Stimulated activated CD8-positive, alpha-beta memory T cell treated with anti-CD3 and anti-CD28 coated beads, Interleukin-7, amount 100 ng/mL, for 1 hour (primary cell): Measurements from ENCODE around the gene RAD23A.
A peak's percentile ranks its signal among the peaks of the same experiment; 100 is the strongest.

ENCODE experiments used
- DNase-seq, 2 donors: peaks; one replicate each; pipeline ENCODE4 v3.0.0-alpha.2; 2020; ENCODE audit warnings: low read depth in 2 of 2

Gene RAD23A

DNA sequence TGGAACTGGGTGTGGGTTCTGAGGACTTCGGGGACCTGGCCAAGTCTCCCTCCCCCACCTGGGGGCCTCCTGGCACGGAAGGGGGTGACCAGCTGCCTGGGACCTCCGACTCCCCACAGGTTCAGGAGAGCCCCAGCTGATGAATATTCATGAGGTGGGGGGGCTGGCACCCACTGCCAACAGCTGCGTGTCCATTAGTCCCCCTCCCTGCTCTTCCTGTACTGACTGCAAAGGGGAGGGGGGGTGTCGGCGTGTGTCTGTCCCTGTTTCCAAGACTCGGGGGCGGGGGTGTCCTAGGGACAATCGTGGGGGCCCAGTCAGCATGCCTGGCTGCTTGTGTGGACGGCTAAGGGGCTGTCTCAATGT is 39.0 kb downstream of the RAD23A start:
- DNase-seq, result no peak

DNA sequence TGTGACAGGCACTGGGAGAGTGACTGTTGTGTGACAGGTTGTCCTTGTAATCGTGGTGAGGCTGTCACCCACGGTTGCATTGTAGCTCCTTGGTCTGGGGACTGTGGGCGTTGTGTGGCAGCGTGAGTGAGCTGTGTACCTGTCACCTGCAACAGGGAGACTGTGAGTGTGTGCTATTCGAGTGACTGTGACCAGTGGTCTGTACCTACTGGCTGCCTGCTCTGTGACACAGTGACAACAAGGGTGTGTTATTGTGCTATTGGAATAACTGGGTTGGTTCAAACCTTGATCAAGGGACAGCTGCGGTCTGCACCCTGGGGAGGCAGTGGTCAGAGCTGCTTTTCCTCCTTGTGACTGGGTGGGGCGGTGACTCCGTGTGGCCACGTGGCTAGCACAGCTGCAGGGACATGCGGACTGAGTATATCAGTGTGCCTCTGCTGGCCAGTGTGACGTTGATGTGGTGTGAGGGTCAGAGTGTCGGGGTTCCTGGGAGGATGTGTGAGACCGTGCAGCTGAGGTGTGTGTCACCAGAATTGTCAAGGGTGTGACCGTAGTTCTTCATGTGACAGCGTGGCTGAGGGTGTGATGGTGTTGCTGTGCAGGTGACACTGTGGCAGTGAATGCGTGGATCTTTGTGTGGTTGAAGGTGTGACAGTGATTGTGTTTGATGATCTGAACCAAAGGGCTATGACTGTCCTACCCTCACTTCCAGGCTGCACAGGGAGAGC is 39.6 kb downstream of the RAD23A start:
- peak in 1 of 2 donors; percentile 20 for DNase-seq

DNA sequence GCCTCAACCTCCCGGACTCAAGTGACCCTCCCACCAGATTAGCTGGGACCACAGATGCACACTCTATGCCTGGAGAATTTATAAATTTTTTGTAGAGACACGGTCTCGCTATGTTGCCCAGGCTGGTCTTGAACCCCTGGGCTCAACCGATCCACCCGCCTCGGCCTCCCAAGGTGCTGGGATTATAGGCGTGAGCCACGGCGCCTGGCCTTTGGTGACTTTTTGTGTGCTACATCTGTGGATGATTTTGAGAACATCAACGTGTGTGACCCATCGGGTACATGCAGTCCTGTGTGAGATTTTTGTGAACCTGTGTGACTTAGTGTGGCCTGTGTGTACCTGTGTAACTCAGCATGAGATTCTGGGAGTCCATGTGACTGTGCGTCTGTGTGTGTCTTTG is 41.1 kb downstream of the RAD23A start:
- DNase-seq, result no peak

DNA sequence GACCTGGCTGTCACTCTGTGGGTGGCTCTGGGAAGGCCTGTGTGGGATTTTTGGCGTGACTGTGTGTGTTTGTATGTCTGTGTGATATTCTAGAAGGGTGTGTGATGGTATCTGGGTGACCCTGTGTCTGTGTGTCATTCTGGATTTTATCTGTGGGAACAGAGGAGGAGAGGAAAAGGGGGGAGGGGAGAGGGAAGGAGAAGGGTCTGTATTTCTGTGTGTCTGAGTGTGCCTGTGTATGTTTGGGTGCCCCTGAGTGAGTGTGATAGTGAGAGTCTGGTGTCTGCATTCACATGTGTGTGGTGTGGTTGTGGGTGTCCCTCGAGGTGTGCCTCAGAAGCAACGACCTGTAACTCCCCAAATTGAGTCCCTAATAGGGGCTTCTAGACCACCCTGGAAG is 41.5 kb downstream of the RAD23A start:
- no peak for DNase-seq

DNA sequence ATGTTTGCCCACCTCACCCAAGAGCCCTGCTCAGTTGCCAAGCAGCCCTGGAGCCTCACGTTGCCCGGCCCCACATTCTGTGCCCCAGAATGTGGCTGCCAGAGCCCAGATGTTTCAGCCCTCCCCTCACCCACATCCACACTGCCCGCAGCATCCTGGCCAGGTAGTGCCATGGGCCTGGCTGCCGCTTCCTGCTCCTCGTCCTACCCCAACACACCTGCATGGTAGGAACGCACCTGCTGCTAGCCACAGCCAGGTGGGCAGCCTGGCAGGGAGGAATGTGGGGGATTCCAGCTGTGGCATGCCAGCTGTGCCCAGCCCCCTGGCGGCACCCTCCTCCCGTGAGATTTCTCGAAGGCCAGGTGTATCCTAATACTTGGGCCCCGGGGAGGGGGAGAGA is 42.1 kb downstream of the RAD23A start:
- DNase-seq, result no peak

DNA sequence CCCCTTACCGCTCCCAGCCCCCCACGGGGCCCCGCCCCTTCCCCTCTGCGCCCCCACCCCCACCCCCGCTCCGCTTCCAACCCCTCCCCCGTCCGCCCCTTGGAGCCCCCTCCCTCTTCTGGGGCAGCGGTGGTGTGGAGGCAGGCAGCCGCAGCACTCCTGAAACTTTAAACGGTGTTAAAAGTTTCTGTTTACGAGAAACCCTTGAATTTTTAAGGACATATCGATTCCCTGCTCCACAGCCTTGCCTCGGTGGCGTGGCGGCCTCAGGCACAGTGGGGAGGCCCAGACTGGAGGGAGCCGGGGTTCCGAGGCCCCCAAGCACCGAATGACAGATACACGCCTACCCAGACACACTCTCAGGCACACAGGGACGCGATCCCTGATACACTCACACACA is 44.8 kb downstream of the RAD23A start:
- no peak for DNase-seq

DNA sequence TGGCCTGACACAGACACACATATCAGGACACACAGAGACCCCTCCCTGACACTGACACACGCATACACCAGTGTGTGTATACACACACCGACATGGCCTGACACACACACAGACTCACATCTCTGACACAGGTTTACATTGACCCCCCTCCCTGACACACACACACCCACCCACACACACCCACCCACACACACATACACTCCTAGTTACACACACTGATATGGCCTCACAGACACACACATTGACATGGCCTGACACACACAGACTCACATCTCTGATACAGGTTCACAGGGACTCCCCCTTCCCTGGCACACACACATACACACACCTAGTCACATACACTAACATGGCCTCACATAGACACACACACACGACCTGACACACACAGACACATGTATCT is 45.2 kb downstream of the RAD23A start:
- DNase-seq, result no peak

DNA sequence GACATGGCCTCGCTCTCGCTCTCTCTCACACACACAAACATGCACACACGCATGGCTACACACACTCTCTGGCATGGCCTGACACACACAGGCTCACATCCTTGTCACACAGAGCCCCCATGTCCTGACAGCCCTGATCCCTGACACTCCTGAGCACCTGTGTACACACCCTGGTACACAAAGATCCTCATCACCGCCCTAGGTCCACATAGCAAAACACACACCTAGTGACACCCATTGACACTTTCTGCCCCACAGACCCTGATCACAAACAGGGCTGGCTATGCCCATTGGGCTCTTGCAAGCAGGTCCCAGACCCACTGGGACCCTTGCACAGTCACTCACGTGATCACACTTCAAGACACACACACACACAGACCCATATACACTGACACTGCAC is 45.6 kb downstream of the RAD23A start:
- no peak for DNase-seq

DNA sequence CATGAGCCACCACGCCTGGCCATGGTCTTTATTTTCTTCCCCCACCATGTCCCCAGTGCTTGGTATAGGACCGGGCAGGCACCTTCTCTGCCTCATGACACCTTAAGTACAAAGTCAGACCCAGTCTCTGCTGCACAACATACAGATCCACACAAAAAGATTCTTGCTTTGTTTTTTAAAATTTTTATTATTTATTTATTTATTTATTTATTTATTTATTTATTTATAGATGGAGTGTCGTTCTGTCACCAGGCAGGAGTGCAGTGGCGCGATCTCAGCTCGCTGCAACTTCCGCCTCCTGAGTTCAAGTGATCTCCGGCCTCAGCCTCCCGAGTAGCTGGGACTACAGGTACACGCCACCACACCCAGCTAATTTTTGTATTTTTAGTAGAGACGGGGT is 47.1 kb downstream of the RAD23A start:
- no peak for DNase-seq

DNA sequence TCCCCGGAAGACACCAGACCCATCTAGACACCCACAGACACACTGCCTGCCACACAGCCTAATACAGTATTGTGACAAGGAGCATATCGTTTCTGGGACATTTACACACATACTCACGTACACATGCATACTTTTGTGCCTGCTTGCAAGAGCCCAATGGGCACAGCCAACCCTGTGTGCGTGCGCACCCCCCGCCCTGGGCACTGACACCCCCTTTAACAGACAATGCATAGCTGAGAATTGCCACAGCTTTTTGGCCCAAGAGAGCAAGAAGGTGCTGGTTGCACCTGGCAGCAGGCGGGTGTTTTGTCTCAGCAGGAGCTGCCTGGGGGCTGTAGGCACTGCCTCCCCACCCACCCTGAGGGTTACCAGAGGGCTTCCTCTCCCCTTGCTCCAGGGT is 47.9 kb downstream of the RAD23A start:
- no peak for DNase-seq

DNA sequence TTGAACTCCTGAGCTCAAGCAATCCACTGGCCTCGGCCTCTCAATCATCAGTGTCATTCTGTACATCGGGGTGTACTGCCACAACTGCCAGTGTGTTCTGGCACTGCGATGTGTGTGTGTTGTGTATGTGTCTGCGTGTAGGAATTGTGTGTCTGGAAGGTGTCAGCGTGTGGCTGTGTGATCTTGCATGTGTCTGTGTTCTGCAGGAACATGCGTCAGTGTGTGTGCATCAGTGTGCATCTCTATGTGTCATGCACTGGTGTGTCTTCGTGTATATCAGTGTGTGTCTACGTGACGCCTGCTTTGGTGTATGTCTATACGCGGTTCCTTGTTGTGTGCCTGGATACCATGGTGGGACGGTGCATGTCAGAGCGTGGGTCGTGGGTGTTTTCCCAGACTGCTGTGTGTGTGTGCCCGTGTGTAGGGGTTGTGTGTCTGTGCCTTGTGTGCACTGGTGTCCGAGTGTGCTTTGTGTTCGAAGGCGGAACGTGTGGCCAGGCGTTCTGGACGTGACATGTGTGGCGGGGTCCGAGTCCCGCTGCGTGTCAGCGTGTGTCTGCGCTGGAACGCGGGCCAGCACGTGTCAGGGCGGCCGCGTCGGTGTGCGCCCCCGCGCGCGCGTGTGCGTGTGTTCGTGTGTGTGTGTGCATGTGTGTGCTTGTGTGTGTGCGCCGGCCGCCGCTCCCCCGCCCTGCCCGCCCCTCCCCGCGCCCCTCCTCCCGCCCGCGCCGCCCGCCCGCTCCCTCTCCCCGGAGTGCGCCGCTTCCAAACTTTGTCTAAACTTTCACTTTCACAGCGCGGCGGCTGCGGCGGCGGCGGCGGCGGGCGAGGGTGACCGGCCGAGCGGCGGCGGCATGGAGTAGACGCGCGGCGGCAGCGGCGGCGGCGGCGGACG is 49.3 kb downstream of the RAD23A start, which contains the start of gene NFIX:
Gene NFIX (plus strand): TSS at position 775 of the 895 bp plus-strand sequence. CDS start 363 bp downstream, outside the sequence.
- DNase-seq, result peak in 1 of 2 donors; percentile 24

DNA sequence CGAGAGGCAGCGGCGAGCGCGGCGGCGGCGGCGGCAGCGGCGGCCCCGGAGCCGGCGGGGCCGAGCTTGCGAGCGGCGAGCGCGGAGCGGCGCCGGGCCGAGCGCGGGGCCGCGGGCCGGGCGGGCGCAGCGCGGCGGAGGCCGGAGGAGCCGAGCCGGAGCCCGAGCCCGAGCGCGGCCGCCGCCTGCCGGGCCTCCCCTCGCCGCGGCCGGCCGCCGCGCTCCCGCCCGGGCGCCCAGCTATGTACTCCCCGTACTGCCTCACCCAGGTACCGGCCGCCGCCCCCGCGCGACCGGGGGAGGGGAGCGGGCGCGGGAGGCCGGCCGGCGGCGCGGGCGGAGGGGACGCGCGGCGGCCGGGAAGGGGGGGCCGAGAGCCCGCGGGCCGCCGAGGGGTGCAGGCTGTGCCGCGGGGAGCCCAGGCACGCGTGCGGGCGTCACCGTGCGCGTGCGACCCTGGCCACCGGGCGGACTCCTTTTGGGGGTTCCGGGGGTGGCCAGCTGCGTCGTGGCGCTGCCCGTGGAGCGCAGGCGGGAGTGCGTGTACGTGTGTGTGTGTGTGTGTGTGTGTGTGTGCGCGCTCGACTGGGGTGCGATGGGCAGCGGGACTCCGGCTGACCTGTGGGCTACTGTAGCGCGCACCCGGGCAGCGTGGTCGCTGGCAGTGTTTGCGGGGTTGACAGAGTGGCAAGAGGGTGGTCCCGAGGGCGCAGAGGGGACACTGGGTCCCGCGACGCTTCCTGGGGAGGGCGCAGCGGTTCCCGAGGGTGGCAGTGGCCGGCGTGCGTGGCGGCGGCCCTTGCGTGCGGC is 50.1 kb downstream of the RAD23A start:
- no peak for DNase-seq

DNA sequence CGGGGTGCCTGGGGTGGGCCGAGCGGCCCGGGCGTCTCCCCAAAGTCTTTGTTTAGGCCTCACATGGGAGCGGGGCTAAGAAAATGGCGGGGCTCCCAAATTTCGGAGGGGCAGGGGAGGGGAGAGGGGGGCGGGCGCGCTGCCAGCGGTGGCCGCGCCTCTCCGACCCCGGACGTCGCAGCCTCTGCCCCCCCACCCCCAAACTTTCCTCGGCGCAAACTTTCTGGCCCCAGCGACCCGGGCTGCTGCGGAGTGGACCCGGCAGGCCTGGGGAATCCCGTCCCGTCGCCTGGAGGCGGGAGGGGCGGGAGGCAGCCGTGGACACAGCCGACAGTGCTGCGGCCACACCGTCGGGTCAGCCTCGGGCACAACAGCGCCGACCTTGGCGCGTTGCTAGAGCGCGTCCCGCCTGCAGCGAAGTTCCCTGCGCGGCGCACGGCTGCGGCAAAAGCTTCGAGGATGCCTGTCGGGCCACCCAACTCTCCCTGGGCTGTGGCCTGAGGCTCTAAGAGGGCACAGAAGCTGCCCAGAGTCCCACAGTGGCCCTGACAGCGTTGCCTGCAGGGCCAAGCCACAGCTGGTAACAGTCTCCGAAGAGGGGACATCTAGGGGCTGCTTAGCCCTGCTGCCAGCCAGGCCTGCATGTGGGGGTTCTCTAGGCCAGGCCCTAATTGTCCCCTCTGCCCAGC is 50.9 kb downstream of the RAD23A start:
- DNase-seq, result no peak

DNA sequence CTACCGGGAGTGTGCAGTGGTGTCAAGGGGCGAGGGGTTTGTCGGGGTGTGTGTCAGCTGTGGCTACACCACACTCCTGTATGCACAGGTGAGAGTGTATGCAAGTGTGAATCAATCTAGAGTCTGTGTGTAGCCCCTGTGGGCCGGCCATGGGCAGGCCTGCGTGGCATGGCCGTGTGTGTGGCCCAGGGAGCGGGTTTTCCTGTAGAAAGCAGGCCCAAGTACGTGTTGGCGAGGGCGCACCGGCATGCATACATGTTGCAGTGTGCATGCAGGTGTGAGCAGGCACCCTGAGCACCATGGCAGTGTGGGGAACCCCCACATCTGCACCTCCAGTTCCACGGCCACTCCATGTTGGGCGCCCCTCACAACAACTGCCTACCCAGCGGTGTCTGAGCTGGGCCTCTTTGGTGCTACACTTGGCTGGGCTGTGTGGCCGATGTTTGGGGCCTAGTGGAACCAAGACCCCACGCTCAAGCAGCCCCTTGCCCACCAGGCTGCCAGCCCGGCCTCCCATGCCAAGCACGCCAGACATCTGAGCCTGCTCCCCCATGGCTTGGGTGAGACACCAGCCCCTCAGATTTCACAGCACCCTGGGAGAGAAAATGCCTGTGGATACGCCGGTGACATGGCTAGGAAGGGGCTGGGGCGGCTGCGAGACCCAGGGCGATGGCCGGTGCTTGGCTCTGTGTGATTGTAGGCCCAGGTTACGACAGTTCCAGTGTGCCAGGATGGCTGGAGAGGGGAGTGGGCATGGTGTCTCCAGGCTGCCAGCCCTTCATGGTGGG is 51.7 kb downstream of the RAD23A start:
- no peak for DNase-seq

DNA sequence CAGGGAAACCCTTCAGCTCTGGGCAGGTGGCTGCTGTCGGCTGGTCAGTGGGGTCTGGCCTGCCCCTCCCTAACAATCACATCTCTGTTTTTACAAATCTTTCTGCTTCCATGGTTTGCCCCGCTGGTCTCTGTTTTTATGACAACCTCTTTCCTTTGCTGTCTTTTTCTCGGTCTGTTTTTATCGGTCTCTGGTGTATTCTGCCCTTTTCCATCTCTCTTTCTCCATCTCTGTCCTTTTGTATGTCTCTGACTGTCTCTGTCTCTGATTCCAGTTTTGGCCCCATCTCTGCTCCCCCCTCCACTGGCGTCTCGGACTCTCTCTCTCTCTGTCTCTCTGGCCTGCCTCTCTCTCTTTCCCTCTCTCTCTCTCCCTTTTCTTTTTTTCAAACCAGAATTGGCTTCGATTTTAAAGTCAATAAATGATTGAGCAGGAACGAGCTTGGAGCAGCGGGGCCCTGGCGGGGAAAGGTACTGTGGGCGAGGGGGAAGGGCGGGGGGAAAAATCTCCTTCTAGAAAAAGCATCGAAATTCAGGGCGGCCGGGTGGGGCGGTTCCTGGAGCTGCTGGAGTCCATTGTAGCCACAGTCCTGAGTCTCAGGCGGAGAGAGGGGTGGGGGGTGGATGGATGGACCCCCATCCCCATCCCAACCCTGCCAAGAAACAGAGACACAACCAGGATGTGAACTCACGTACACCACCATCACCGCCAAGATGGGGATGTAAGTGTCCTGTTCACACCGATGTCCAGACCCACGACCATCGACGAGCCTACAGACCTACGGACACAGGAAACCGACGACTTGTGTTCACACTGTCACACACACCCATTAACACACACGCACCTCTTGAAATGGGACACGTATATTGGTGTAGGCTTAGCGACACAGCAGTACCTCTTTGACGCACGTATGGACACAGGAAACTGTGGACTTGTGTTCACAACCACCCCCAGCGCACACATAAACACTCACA is 52.6 kb downstream of the RAD23A start:
- no peak for DNase-seq

DNA sequence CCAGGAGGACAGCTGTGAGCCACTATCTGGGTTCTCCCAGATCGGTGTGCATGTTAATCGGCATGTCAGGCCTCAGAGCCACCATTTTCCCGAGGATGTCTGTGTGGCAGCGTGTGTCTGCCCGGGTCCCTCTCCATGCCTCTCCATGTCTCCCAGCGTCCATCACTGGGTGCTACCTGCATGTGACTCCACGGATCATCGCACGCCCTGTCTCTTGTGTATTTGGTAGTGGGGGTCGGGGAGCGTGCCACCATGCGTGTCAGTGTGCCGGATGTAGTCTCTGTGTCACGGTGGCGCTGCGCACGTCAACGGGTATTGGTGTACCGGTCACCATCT is 55.5 kb downstream of the RAD23A start:
- DNase-seq, result no peak

DNA sequence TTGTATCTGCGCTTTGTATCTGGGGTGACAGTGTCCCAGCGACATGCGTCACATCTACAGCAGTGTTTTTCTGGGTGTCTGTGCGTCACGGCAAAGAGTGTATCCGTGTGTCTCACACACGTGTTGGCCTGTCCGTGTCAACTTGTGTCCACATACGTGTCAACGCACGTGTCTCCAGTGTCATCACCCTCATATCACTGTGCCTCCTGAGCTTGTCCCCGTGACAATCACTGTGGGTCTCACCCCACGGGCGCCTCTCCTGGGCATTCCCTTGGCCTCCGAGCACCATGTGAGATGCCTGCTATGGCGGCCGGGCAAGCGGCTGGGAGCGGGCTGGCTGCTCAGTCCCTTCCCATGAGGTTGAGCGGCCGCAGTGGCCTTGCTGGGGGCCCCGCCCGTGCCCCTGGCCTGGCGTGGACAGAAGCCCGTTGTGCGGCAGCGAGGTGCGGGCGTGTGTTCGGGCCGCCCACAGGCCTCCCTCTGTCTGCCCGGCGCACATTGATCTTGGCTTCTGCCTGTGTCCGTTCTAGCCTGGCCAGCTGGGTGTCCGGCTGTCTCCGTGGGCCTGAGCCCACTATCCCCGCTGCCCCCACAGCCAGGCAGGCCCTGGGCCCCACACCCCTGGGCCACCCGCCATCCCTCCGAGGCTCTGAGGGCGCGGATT is 56.0 kb downstream of the RAD23A start:
- no peak for DNase-seq

DNA sequence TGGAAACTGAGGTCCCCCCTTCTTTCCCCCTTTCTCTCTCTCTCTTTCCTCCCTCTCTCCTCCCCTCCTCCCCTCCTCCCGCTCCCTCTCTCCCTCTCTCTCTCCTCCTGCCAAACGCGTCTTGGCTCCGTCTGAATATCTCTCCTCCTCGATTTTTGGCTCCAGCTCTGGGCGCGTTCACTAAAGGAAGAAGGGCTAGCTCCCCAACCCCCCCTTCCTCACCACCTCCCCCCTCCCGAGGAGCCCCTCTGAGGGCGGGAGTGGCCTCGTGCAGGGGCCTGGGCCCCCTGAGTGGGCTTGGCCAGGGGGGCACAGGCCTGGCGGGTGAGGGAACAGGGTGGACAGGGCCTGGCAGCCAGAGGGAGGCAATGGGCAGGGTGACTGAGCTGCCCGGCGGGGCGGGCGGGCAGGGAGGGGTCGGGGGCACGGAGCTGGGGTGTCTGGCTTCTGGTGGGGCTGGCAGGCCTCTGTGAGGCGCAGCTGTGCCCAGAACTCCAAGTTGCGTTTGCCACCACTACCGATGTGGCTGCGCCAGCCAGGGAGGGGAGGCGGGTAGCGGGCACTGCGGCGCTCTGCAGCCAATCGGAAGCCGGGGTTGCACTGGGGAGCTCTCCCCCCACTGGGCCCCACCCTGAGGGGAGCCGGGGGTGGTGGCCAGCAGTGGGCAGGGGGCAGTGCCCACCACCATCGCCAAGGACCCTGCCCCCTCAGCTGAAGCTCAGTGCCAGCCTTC is 56.7 kb downstream of the RAD23A start:
- DNase-seq, result no peak

DNA sequence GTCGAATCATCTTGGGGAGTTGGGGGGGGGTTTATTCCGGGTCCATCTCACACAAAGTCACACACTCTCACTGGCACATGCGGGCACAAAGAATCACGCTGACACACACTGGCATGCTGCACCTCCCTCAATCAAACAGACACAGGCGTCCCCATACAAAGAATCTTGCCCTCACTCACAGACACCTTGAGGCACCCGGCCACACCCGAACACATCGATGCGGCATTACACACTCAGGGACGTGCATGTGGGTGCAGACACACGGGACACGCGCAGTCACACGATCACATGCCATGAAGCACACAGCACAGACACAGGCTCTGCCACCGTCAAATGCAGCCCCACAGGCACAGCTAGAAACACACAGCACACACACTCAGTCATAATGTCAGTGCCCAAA is 57.4 kb downstream of the RAD23A start:
- no peak for DNase-seq
